ENCODE measurements around the gene PRKAR1B.
"Not testable (repeated sequence)": the region's sequence is repeated elsewhere in the genome, so short reads cannot be mapped to it uniquely, and the experiment has no call there.

Gene PRKAR1B

GRCh38 chr7:551615-551970 is 175.5 kb downstream of the PRKAR1B start:
- DNase-seq = not testable (repeated sequence)

- DNase-seq = no peak
These were observed 176.0 kb downstream of the PRKAR1B start for GRCh38 chr7:550881-551614.

GRCh38 chr7:549891-550625 is 177.0 kb downstream of the PRKAR1B start:
- no peak for DNase-seq

GRCh38 chr7:549066-549890 is 177.8 kb downstream of the PRKAR1B start:
- DNase-seq = no peak

- DNase-seq = no peak
These were observed 178.7 kb downstream of the PRKAR1B start for GRCh38 chr7:548401-548800.

GRCh38 chr7:545470-545869 is 181.6 kb downstream of the PRKAR1B start:
- no peak for DNase-seq

- no peak for DNase-seq
These were observed 182.5 kb downstream of the PRKAR1B start for GRCh38 chr7:544338-545221.

GRCh38 chr7:543501-544337 is 183.4 kb downstream of the PRKAR1B start:
- no peak for DNase-seq

GRCh38 chr7:542713-543500 is 184.2 kb downstream of the PRKAR1B start:
- no peak for DNase-seq

- DNase-seq = no peak
These were observed 184.9 kb downstream of the PRKAR1B start for GRCh38 chr7:542131-542712.

GRCh38 chr7:541661-542060 is 185.4 kb downstream of the PRKAR1B start:
- DNase-seq = no peak

GRCh38 chr7:540997-541396 is 186.1 kb downstream of the PRKAR1B start:
- no peak for DNase-seq

GRCh38 chr7:540579-540978 is 186.5 kb downstream of the PRKAR1B start:
- no peak for DNase-seq

GRCh38 chr7:539731-540411 is 187.2 kb downstream of the PRKAR1B start:
- DNase-seq = no peak

GRCh38 chr7:538764-539685 is 188.1 kb downstream of the PRKAR1B start:
- DNase-seq = no peak

GRCh38 chr7:537911-538634 is 189.0 kb downstream of the PRKAR1B start:
- no peak for DNase-seq

- no peak for DNase-seq
These were observed 190.8 kb downstream of the PRKAR1B start for GRCh38 chr7:536231-536630.

- no peak for DNase-seq
These were observed 192.1 kb downstream of the PRKAR1B start for GRCh38 chr7:534959-535358.

Data from activated CD4-positive, CD25-positive, alpha-beta regulatory T cell (primary cell).